ENCODE results near the gene ANKRD33B.

Gene ANKRD33B

DNA sequence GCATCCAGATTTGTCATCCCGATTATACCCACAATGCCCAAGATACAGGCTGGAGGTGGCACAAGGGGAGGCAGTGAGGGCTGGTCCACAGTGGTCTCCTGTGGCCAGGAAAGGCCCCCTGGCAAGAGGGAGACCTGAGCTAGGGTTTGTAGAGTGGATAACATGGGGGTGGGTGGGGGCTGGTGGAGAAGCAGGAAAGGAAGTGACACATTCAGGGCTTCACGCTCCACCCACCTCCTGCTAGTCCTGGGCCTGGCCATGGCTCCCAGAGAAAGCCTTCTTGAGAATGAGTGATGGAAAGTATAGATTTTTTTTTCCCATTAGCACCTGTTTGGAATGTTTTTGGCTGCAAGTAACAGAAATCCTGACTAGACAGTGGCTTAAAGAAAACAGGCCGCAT, 81.3 kb downstream of the ANKRD33B start:
- H3K9me3 Mint-ChIP-seq: no peaks in the 10 kb centered on the region
- H3K4me3 Mint-ChIP-seq: no peak overlapping the region
- H3K36me3 Mint-ChIP-seq (ENCODE audit: low read depth): peaks cover 7% of the 10 kb centered on the region
- peaks cover 4% of the 10 kb centered on the region for H3K27me3 Mint-ChIP-seq
- H3K27ac Mint-ChIP-seq: no peak overlapping the region
- peaks cover 25% of the 10 kb centered on the region for H3K4me1 Mint-ChIP-seq (ENCODE audit: low read depth)

DNA sequence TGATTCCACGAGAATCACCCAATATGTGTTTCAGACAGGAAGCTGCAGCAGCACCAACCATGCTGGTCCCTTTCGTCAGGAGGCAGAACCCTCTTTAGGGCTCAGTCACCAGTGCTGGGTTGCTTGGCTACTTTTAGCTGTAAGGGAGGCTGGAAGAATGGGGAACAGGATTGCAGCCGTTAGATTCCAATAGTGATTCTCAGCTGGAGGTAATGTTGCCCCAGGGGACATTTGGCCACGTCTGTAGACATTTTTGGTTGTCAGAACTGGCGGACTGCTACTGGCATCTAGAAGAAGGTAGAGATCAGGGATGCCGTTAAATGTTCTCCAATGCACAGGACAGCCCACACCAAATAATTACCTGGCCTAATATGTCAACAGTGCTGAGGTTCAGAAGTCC, 81.8 kb downstream of the ANKRD33B start:
- H3K4me3 Mint-ChIP-seq: no peak overlapping the region
- peaks cover 4% of the 10 kb centered on the region for H3K27me3 Mint-ChIP-seq
- peaks cover 9% of the 10 kb centered on the region for H3K36me3 Mint-ChIP-seq (ENCODE audit: low read depth)
- H3K4me1 Mint-ChIP-seq (ENCODE audit: low read depth): peaks cover 25% of the 10 kb centered on the region
- H3K27ac Mint-ChIP-seq: peak overlapping the region; percentile 2
- H3K9me3 Mint-ChIP-seq: no peaks in the 10 kb centered on the region

DNA sequence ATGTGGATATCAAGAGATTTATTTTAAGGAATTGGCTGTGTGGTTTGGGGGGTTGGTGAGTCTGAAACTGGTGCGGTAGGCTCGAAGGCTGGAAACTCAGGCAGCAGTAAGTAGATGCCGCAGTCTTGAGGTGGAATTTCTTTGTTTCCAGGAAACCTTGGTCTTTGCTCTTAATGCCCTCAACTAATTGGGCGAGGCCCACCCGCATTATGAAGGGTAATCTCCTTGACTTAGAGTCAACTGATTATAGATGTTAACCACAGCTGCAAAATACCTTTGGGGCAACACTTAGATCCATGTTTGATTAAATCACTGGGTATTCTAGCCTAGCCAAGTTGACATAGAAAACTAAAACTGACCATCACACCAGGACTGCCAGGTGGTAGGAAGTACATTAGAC, 83.8 kb downstream of the ANKRD33B start:
- H3K9me3 Mint-ChIP-seq: no peaks in the 10 kb centered on the region
- peaks cover 14% of the 10 kb centered on the region for H3K36me3 Mint-ChIP-seq (ENCODE audit: low read depth)
- no peak overlapping the region for H3K4me3 Mint-ChIP-seq
- peaks cover 4% of the 10 kb centered on the region for H3K27me3 Mint-ChIP-seq
- H3K4me1 Mint-ChIP-seq (ENCODE audit: low read depth): peaks cover 25% of the 10 kb centered on the region
- H3K27ac Mint-ChIP-seq: no peak overlapping the region

DNA sequence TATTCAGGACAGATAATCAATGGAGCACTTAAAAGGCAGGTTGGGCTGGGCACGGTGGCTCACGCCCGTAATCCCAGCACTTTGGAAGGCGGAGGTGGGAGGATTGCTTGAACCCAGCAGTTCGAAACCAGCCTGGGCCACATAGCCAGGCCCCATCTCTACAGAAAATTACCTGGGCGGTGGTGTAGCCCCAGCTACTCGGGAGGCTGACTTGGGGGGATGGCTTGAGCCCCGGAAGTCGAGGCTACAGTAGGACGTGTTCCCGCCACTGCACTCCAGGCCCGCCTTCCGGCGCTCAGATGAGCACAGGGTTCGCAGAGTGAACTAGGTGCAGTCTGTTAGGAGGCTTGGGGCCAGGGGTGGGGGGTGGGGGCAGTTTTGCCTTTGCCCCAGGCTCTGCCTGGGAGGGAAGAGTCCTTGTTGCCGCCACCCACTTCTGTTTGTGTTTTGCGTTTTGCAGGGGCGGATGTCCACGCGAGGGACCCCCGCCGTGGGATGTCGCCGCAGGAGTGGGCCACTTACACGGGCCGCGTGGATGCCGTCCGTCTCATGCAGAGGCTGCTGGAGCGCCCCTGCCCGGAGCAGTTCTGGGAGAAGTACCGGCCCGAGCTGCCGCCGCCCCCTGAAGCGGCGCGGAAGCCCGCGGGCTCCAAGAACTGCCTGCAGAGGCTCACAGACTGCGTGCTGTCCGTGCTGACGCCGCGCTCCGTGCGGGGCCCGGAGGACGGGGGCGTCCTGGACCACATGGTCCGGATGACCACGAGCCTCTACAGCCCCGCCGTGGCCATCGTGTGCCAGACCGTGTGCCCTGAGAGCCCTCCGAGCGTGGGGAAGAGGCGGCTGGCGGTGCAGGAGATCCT, 85.2 kb downstream of the ANKRD33B start:
- Mint-ChIP-seq H3K4me1 (ENCODE audit: low read depth) (peaks cover 16% of the 10 kb centered on the region), H3K27ac (no peak overlapping the region), H3K9me3 (no peaks in the 10 kb centered on the region), H3K27me3 (peaks cover 4% of the 10 kb centered on the region), H3K4me3 (no peak overlapping the region), H3K36me3 (ENCODE audit: low read depth) (peaks cover 14% of the 10 kb centered on the region)

DNA sequence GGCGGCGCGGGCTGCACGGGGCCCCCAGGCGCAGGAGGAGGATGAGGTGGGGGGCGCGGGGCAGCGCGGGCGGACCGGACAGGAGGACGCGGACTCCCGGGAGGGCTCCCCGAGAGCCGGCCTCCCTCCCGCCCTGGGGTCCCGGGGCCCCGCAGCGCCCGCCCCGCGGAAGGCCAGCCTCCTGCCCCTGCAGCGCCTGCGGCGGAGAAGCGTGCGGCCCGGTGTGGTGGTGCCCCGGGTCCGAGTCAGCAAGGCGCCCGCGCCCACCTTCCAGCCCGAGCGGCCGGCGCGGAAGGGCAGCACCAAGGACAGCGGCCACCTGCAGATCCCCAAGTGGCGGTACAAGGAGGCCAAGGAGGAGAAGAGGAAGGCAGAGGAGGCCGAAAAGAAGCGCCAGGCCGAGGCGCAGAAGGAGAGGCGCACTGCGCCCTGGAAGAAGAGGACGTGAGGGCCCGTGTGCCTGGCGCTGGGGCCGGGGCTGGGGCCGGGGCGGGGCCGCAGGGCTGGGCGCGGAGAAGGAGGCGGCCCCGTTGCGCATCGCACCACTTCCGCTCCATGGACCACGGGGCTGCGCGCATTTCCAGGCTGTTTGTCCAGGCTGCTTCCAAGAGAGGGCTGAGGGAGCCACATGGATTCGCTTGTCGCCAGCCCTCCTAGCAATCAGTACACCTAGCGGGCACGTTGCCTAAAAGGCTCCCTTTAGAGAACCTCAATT, 86.0 kb downstream of the ANKRD33B start:
- Mint-ChIP-seq H3K27ac (no peak overlapping the region), H3K9me3 (no peaks in the 10 kb centered on the region), H3K4me3 (no peak overlapping the region), H3K4me1 (ENCODE audit: low read depth) (peaks cover 8% of the 10 kb centered on the region), H3K36me3 (ENCODE audit: low read depth) (peaks cover 14% of the 10 kb centered on the region), H3K27me3 (no peaks in the 10 kb centered on the region)

DNA sequence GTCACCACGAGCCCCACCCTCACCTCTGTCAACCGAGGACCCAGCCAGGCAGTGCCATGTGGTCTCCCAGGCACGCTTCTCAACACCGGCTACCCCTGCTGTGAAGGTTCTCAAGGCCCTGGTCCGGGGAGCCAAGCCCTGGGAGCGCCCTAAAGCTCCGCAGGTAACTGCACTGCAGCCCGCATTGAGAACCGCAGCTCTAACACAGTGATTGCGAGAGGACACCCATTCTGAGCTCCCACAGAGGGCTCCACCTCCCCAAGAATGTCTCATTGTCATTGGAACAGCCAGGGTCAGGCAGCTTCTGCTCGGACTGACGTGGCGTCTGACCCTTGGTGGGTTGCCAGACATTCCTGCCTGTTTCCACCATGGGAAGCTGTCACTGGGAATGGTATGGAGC, 88.3 kb downstream of the ANKRD33B start:
- no peaks in the 10 kb centered on the region for H3K9me3 Mint-ChIP-seq
- H3K36me3 Mint-ChIP-seq (ENCODE audit: low read depth): peaks cover 14% of the 10 kb centered on the region
- H3K4me1 Mint-ChIP-seq (ENCODE audit: low read depth): no peaks in the 10 kb centered on the region
- no peaks in the 10 kb centered on the region for H3K27me3 Mint-ChIP-seq
- H3K4me3 Mint-ChIP-seq: no peak overlapping the region
- no peak overlapping the region for H3K27ac Mint-ChIP-seq

GRCh38 chr5:10652606-10653005, 88.7 kb downstream of the ANKRD33B start:
- Mint-ChIP-seq H3K27me3 (no peaks in the 10 kb centered on the region), H3K9me3 (no peaks in the 10 kb centered on the region), H3K36me3 (ENCODE audit: low read depth) (peaks cover 14% of the 10 kb centered on the region), H3K4me1 (ENCODE audit: low read depth) (no peaks in the 10 kb centered on the region), H3K4me3 (no peak overlapping the region), H3K27ac (no peak overlapping the region)

- Mint-ChIP-seq H3K27ac (peak overlapping the region; percentile 26), H3K4me1 (ENCODE audit: low read depth) (no peaks in the 10 kb centered on the region), H3K27me3 (no peaks in the 10 kb centered on the region), H3K4me3 (no peak overlapping the region), H3K9me3 (no peaks in the 10 kb centered on the region), H3K36me3 (ENCODE audit: low read depth) (peaks cover 11% of the 10 kb centered on the region)
Observed at GRCh38 chr5:10653043-10653442, 89.2 kb downstream of the ANKRD33B start.

GRCh38 chr5:10653751-10654400, 90.0 kb downstream of the ANKRD33B start:
- H3K4me1 Mint-ChIP-seq (ENCODE audit: low read depth): no peaks in the 10 kb centered on the region
- H3K36me3 Mint-ChIP-seq (ENCODE audit: low read depth): peaks cover 11% of the 10 kb centered on the region
- H3K9me3 Mint-ChIP-seq: no peaks in the 10 kb centered on the region
- H3K4me3 Mint-ChIP-seq: no peak overlapping the region
- no peak overlapping the region for H3K27ac Mint-ChIP-seq
- no peaks in the 10 kb centered on the region for H3K27me3 Mint-ChIP-seq

DNA sequence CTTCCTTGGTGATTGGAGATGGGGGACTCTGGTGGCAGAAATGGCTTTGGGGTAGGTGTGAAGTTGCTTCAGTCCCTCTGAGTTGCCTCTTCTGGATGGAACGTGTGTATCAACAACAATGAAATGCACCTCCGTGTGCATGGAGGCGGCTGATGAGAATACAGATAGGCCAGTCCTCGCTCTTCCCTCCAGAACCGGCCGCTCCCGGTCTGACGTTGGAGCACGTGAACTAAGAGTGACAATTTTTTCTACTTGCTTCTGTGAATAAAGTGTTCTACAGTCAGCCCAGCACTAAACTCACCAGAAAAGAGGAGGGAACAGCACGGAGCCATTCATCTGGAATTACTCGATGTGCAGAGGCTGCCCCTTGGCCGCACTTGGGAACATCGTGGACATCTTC, 90.7 kb downstream of the ANKRD33B start:
- no peak overlapping the region for H3K27ac Mint-ChIP-seq
- no peaks in the 10 kb centered on the region for H3K9me3 Mint-ChIP-seq
- no peaks in the 10 kb centered on the region for H3K4me1 Mint-ChIP-seq (ENCODE audit: low read depth)
- peaks cover 11% of the 10 kb centered on the region for H3K36me3 Mint-ChIP-seq (ENCODE audit: low read depth)
- H3K4me3 Mint-ChIP-seq: no peak overlapping the region
- H3K27me3 Mint-ChIP-seq: no peaks in the 10 kb centered on the region

- no peaks in the 10 kb centered on the region for H3K9me3 Mint-ChIP-seq
- H3K27ac Mint-ChIP-seq: no peak overlapping the region
- peaks cover 8% of the 10 kb centered on the region for H3K36me3 Mint-ChIP-seq (ENCODE audit: low read depth)
- H3K4me3 Mint-ChIP-seq: no peak overlapping the region
- no peaks in the 10 kb centered on the region for H3K27me3 Mint-ChIP-seq
- no peaks in the 10 kb centered on the region for H3K4me1 Mint-ChIP-seq (ENCODE audit: low read depth)
Observed at GRCh38 chr5:10655161-10655971, 91.5 kb downstream of the ANKRD33B start.

- Mint-ChIP-seq H3K27me3 (no peaks in the 10 kb centered on the region), H3K4me3 (no peak overlapping the region), H3K9me3 (no peaks in the 10 kb centered on the region), H3K4me1 (ENCODE audit: low read depth) (no peaks in the 10 kb centered on the region), H3K27ac (no peak overlapping the region), H3K36me3 (ENCODE audit: low read depth) (no peaks in the 10 kb centered on the region)
Observed at GRCh38 chr5:10655972-10656830, 92.3 kb downstream of the ANKRD33B start.

DNA sequence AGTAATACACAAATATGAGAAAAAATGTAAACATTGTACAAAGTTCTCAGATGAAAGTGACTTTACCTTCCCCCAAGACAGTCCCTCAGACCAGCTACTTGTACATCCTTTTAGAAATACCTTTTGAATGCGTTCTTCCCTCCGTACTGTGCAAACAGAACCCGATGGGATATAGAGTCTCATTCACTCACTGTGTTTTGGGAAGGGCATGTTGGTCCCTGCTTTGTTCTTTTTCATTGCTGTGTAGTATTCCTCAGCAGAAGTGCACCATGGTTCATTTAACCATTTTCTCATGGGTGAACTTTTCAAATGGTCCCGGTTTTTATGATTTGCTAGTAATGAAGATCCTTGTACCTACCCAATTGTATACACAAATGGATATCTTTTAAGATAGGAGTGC, 94.4 kb downstream of the ANKRD33B start:
- no peaks in the 10 kb centered on the region for H3K27me3 Mint-ChIP-seq
- H3K27ac Mint-ChIP-seq: no peak overlapping the region
- H3K36me3 Mint-ChIP-seq (ENCODE audit: low read depth): no peaks in the 10 kb centered on the region
- H3K4me1 Mint-ChIP-seq (ENCODE audit: low read depth): no peaks in the 10 kb centered on the region
- H3K4me3 Mint-ChIP-seq: no peak overlapping the region
- H3K9me3 Mint-ChIP-seq: no peaks in the 10 kb centered on the region

DNA sequence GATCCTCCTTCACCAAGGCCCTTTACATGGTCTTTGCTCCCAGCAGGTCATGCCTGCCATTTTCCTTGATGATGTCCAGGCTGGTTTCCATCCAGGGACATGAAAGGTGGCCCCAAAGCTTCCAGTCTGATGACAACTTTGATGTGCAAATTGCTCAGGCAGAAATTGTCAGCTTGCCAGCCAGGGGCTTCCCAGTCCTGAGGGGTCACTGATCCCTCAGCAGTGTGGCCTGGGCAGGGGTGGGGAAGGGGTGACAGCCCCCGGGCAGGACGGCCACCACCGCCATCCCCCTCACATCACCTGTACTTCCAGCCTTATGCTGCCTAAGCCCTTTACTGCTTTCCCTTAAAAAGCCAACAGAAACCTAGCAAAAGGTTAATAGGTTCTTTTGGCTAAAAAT, 96.3 kb downstream of the ANKRD33B start:
- Mint-ChIP-seq H3K27ac (no peak overlapping the region), H3K4me3 (no peak overlapping the region), H3K27me3 (no peaks in the 10 kb centered on the region), H3K4me1 (ENCODE audit: low read depth) (no peaks in the 10 kb centered on the region), H3K9me3 (no peaks in the 10 kb centered on the region), H3K36me3 (ENCODE audit: low read depth) (no peaks in the 10 kb centered on the region)
